ENCODE measurements around the gene NLGN1.

Gene NLGN1

GRCh38 chr3:174270841-174271240, 873.3 kb downstream of the NLGN1 start:
- Mint-ChIP-seq H3K27me3 (ENCODE audit: low read depth) (no peaks in the 10 kb centered on the region), H3K9me3 (peaks cover 3% of the 10 kb centered on the region), H3K4me3 (no peak overlapping the region), H3K4me1 (peaks cover 9% of the 10 kb centered on the region), H3K36me3 (ENCODE audit: low read depth) (no peaks in the 10 kb centered on the region), H3K27ac (no peak overlapping the region)
- TF ChIP-seq CTCF (IDR thresholded peaks at IDR 0.05; ENCODE audit: unreplicated experiment in 3 of 3): no peak

GRCh38 chr3:174275336-174275735, 877.8 kb downstream of the NLGN1 start:
- no peaks in the 10 kb centered on the region for H3K27me3 Mint-ChIP-seq (ENCODE audit: low read depth)
- H3K9me3 Mint-ChIP-seq: no peaks in the 10 kb centered on the region
- no peaks in the 10 kb centered on the region for H3K4me1 Mint-ChIP-seq
- H3K27ac Mint-ChIP-seq: no peak overlapping the region
- TF ChIP-seq CTCF (IDR thresholded peaks at IDR 0.05; ENCODE audit: unreplicated experiment in 3 of 3): no peak
- H3K4me3 Mint-ChIP-seq: no peak overlapping the region
- H3K36me3 Mint-ChIP-seq (ENCODE audit: low read depth): no peaks in the 10 kb centered on the region

- no peaks in the 10 kb centered on the region for H3K9me3 Mint-ChIP-seq
- H3K4me3 Mint-ChIP-seq: no peak overlapping the region
- no peaks in the 10 kb centered on the region for H3K27me3 Mint-ChIP-seq (ENCODE audit: low read depth)
- no peak overlapping the region for H3K27ac Mint-ChIP-seq
- peaks cover 4% of the 10 kb centered on the region for H3K36me3 Mint-ChIP-seq (ENCODE audit: low read depth)
- no peak for TF ChIP-seq CTCF (IDR thresholded peaks at IDR 0.05; ENCODE audit: unreplicated experiment in 3 of 3)
- H3K4me1 Mint-ChIP-seq: no peaks in the 10 kb centered on the region
These were observed 879.3 kb downstream of the NLGN1 start for GRCh38 chr3:174276826-174277225.

- no peak overlapping the region for H3K4me3 Mint-ChIP-seq
- no peak overlapping the region for H3K27ac Mint-ChIP-seq
- H3K36me3 Mint-ChIP-seq (ENCODE audit: low read depth): peaks cover 4% of the 10 kb centered on the region
- no peak for TF ChIP-seq CTCF (IDR thresholded peaks at IDR 0.05; ENCODE audit: unreplicated experiment in 3 of 3)
- H3K9me3 Mint-ChIP-seq: no peaks in the 10 kb centered on the region
- no peaks in the 10 kb centered on the region for H3K4me1 Mint-ChIP-seq
- H3K27me3 Mint-ChIP-seq (ENCODE audit: low read depth): no peaks in the 10 kb centered on the region
These were observed 880.5 kb downstream of the NLGN1 start for GRCh38 chr3:174278094-174278493.

GRCh38 chr3:174280186-174280585, 882.6 kb downstream of the NLGN1 start:
- Mint-ChIP-seq H3K4me3 (no peak overlapping the region), H3K27ac (no peak overlapping the region)
- TF ChIP-seq CTCF (IDR thresholded peaks at IDR 0.05; ENCODE audit: unreplicated experiment in 3 of 3): no peak

GRCh38 chr3:174285242-174285864, 887.8 kb downstream of the NLGN1 start:
- no peak for TF ChIP-seq CTCF (IDR thresholded peaks at IDR 0.05; ENCODE audit: unreplicated experiment in 3 of 3)
- Mint-ChIP-seq H3K27ac (no peak overlapping the region), H3K27me3 (ENCODE audit: low read depth) (no peaks in the 10 kb centered on the region), H3K4me3 (no peak overlapping the region), H3K36me3 (ENCODE audit: low read depth) (peaks cover 4% of the 10 kb centered on the region), H3K4me1 (no peaks in the 10 kb centered on the region), H3K9me3 (no peaks in the 10 kb centered on the region)

More at GRCh38 chr3:174280186-174280585, 882.6 kb downstream of the NLGN1 start:
- H3K27me3 Mint-ChIP-seq (ENCODE audit: low read depth): no peaks in the 10 kb centered on the region
- peaks cover 4% of the 10 kb centered on the region for H3K36me3 Mint-ChIP-seq (ENCODE audit: low read depth)
- no peaks in the 10 kb centered on the region for H3K4me1 Mint-ChIP-seq
- no peaks in the 10 kb centered on the region for H3K9me3 Mint-ChIP-seq
